NB4 (cell line): ENCODE results near the gene CEP131.

Experiments
- DNase-seq: peaks from one replicate; pipeline ENCODE4 v3.0.0; 2010; ENCODE audit warnings: low read depth
- H3K4me3 ChIP-seq: one replicate; pipeline ENCODE4 v1.5.1; 2011; ENCODE audit warnings: mild to moderate bottlenecking, low read depth, low read length, moderate library complexity
- CTCF ChIP-seq: IDR thresholded peaks from one replicate; pipeline ENCODE4 v1.5.1; 2012; ENCODE audit warnings: low read depth, low read length
- MAX ChIP-seq: IDR thresholded peaks from 2 replicates; pipeline ENCODE4 v1.6.1; 2011; ENCODE audit warnings: low read depth, low read length
- MYC ChIP-seq: IDR thresholded peaks from 2 replicates; pipeline ENCODE4 v1.6.1; 2011; ENCODE audit warnings: low read depth, low read length
- POLR2A ChIP-seq: IDR thresholded peaks from 2 replicates; pipeline ENCODE4 v1.6.1; 2011; ENCODE audit warnings: mild to moderate bottlenecking; ENCODE audit not compliant: insufficient read length; ENCODE audit errors: extremely low read depth

Gene CEP131

GRCh38 chr17:81144423-81144781, 78.4 kb downstream of the CEP131 start:
- DNase-seq, result no peak
- TF ChIP-seq MAX, result no peak
- TF ChIP-seq MYC, result no peak
- no peak for TF ChIP-seq CTCF
- TF ChIP-seq POLR2A, result no peak
- no peak overlapping the region for H3K4me3 ChIP-seq

- no peak for DNase-seq
- TF ChIP-seq MYC (no peak), CTCF (no peak), POLR2A (no peak), MAX (no peak)
- no peak overlapping the region for H3K4me3 ChIP-seq
Observed at GRCh38 chr17:81143717-81144422, 78.9 kb downstream of the CEP131 start.

GRCh38 chr17:81143200-81143527, 79.6 kb downstream of the CEP131 start:
- no peak for DNase-seq
- H3K4me3 ChIP-seq, result no peak overlapping the region
- no peak for TF ChIP-seq MAX

GRCh38 chr17:81142301-81143199, 80.2 kb downstream of the CEP131 start:
- no peak for TF ChIP-seq MYC
- peak; percentile 46 for TF ChIP-seq MAX
- peak; percentile 64 for TF ChIP-seq CTCF
- TF ChIP-seq POLR2A, result no peak
- DNase-seq, result peak; percentile 82
- no peak overlapping the region for H3K4me3 ChIP-seq

GRCh38 chr17:81140695-81141094, 82.1 kb downstream of the CEP131 start:
- no peak overlapping the region for H3K4me3 ChIP-seq
- no peak for DNase-seq
- TF ChIP-seq MAX (no peak), CTCF (no peak), POLR2A (no peak), MYC (no peak)

GRCh38 chr17:81140018-81140417, 82.7 kb downstream of the CEP131 start:
- no peak overlapping the region for H3K4me3 ChIP-seq
- no peak for DNase-seq
- no peak for TF ChIP-seq MAX
